Osteocyte (in vitro differentiated cells): ENCODE results near the gene BNIPL. TPM values are rescaled to one million over a fixed set of nuclear protein-coding genes. Genes with fewer than 3 reads are reported as not detected.

Experiments used
- DNase-seq: peaks from one replicate; pipeline ENCODE4 v3.0.0; 2021; ENCODE audit warnings: mixed read lengths; ENCODE audit not compliant: unreplicated experiment; ENCODE audit errors: extremely low spot score
- H3K27ac Mint-ChIP-seq: one replicate; pipeline ENCODE4 v1.8.0; 2021; ENCODE audit warnings: mild to moderate bottlenecking, mixed read lengths; ENCODE audit not compliant: unreplicated experiment
- H3K27me3 Mint-ChIP-seq: one replicate; pipeline ENCODE4 v1.8.0; 2021; ENCODE audit warnings: mixed read lengths; ENCODE audit not compliant: unreplicated experiment
- H3K36me3 Mint-ChIP-seq: one replicate; pipeline ENCODE4 v1.8.0; 2021; ENCODE audit warnings: mixed read lengths; ENCODE audit not compliant: unreplicated experiment
- H3K4me1 Mint-ChIP-seq: one replicate; pipeline ENCODE4 v1.8.0; 2021; ENCODE audit warnings: mixed read lengths; ENCODE audit not compliant: unreplicated experiment
- H3K4me3 Mint-ChIP-seq: one replicate; pipeline ENCODE4 v1.8.0; 2021; ENCODE audit warnings: mild to moderate bottlenecking, moderate library complexity, mixed read lengths; ENCODE audit not compliant: unreplicated experiment
- H3K9me3 Mint-ChIP-seq: one replicate; pipeline ENCODE4 v1.8.0; 2021; ENCODE audit warnings: mixed read lengths; ENCODE audit not compliant: unreplicated experiment
- CTCF ChIP-seq: fragments of 200-600 bp; sonication (generic); IDR thresholded peaks from 2 replicates; pipeline ENCODE4 v1.5.0; 2021; ENCODE audit warnings: antibody characterized with exemption, mild to moderate bottlenecking, moderate library complexity
- total RNA-seq: library from RNA; stranded (reverse); gene quantifications from 2 replicates; pipeline ENCODE4 v1.2.1, GENCODE V29; 2021

Gene BNIPL
- total RNA-seq, 1 donor from 2014 or later: 0.81 TPM

GRCh38 chr1:151069103-151069486, 32.7 kb downstream of the BNIPL start:
- TF ChIP-seq CTCF: no peak
- Mint-ChIP-seq H3K27ac (peak overlapping the region; percentile 44), H3K9me3 (no peaks in the 10 kb centered on the region), H3K4me1 (peaks cover 25% of the 10 kb centered on the region), H3K27me3 (no peaks in the 10 kb centered on the region), H3K36me3 (peaks cover 14% of the 10 kb centered on the region), H3K4me3 (peak overlapping the region; percentile 23)
- no peak for DNase-seq

- Mint-ChIP-seq H3K27me3 (no peaks in the 10 kb centered on the region), H3K36me3 (peaks cover 10% of the 10 kb centered on the region), H3K4me1 (peaks cover 14% of the 10 kb centered on the region), H3K4me3 (peak within 1 kb of the TSS; percentile 98), H3K27ac (peak within 1 kb of the TSS; percentile 100), H3K9me3 (no peaks in the 10 kb centered on the region)
- TF ChIP-seq CTCF: peak; percentile 90
- peak; percentile 94 for DNase-seq
These were observed 34.3 kb downstream of the BNIPL start, which contains the start of gene GABPB2 for GRCh38 chr1:151070474-151071276. Gene GABPB2, plus strand, starts transcription at chr1:151070761. Its CDS starts 17,429 bp downstream, at chr1:151088190.

- Mint-ChIP-seq H3K36me3 (peaks cover 10% of the 10 kb centered on the region), H3K4me3 (peak overlapping the region; percentile 98), H3K4me1 (peaks cover 14% of the 10 kb centered on the region), H3K9me3 (no peaks in the 10 kb centered on the region), H3K27me3 (no peaks in the 10 kb centered on the region), H3K27ac (peak overlapping the region; percentile 100)
- DNase-seq: no peak
- peak; percentile 13 for TF ChIP-seq CTCF
These were observed 35.8 kb downstream of the BNIPL start for GRCh38 chr1:151072224-151072623.

GRCh38 chr1:151085953-151086559, 49.7 kb downstream of the BNIPL start:
- no peak for TF ChIP-seq CTCF
- Mint-ChIP-seq H3K36me3 (no peaks in the 10 kb centered on the region), H3K9me3 (no peaks in the 10 kb centered on the region), H3K4me1 (no peaks in the 10 kb centered on the region), H3K4me3 (no peak overlapping the region), H3K27me3 (no peaks in the 10 kb centered on the region), H3K27ac (no peak overlapping the region)
- DNase-seq: no peak

Other genes starting within 250 kb of the BNIPL start
- 51.6 and 53.6 TPM in 2 replicates for gene CTSK, start 228.3 kb upstream of the BNIPL start, total RNA-seq
- 42.9 and 44.2 TPM in 2 replicates for gene ARNT, start 160.0 kb upstream of the BNIPL start, total RNA-seq
- not detected in 2 replicates for gene CTXND2, start 149.4 kb upstream of the BNIPL start, total RNA-seq
- 53.5 and 59.8 TPM in 2 replicates for gene SETDB1, start 110.2 kb upstream of the BNIPL start, total RNA-seq
- 240 and 261 TPM in 2 replicates for gene CERS2, start 61.8 kb upstream of the BNIPL start, total RNA-seq
- not detected in 2 replicates for gene ANXA9, start 54.3 kb upstream of the BNIPL start, total RNA-seq
- 22.2 and 24.3 TPM in 2 replicates for gene MINDY1, start 29.7 kb upstream of the BNIPL start, total RNA-seq
- gene PRUNE1, start 28.1 kb upstream of the BNIPL start, total RNA-seq: 18.2 and 20.5 TPM in 2 replicates
- gene C1orf56, start 11.2 kb downstream of the BNIPL start, total RNA-seq: 4.7 and 5.2 TPM in 2 replicates
- gene CDC42SE1, start 23.0 kb downstream of the BNIPL start, total RNA-seq: 67.1 and 69.9 TPM in 2 replicates
- 21.0 and 22.1 TPM in 2 replicates for gene MLLT11, start 23.8 kb downstream of the BNIPL start, total RNA-seq
- 11.1 and 12.4 TPM in 2 replicates for gene GABPB2, start 34.2 kb downstream of the BNIPL start, total RNA-seq
- gene SEMA6C, start 110.0 kb downstream of the BNIPL start, total RNA-seq: 24.7 and 28.2 TPM in 2 replicates
- gene TNFAIP8L2, start 120.1 kb downstream of the BNIPL start, total RNA-seq: not detected in 2 replicates
- gene LYSMD1, start 129.3 kb downstream of the BNIPL start, total RNA-seq: 12.6 and 13.3 TPM in 2 replicates
- 45.0 and 49.8 TPM in 2 replicates for gene SCNM1, start 129.6 kb downstream of the BNIPL start, total RNA-seq
- gene TMOD4, start 139.4 kb downstream of the BNIPL start, total RNA-seq: 2.8 TPM in 1 of 2 replicates, not detected in the other
- 77.5 and 91.6 TPM in 2 replicates for gene VPS72, start 153.6 kb downstream of the BNIPL start, total RNA-seq
- 84.4 and 89.5 TPM in 2 replicates for gene PIP5K1A, start 162.0 kb downstream of the BNIPL start, total RNA-seq
- gene PSMD4, start 218.1 kb downstream of the BNIPL start, total RNA-seq: 133 and 150 TPM in 2 replicates
- 23.7 and 25.9 TPM in 2 replicates for gene ZNF687, start 245.7 kb downstream of the BNIPL start, total RNA-seq